HG03175 (cell line): Measurements from ENCODE around the gene P4HA2.

Experiments used
- ATAC-seq: cut with Tn5 transposase; IDR thresholded peaks from one replicate; pipeline ENCODE4 v1.9.1; 2021; ENCODE audit warnings: mild to moderate bottlenecking, moderate library complexity; ENCODE audit not compliant: unreplicated experiment

P4HA2 gene

GRCh38 chr5:132265336-132266030 lies 37.8 kb upstream of the P4HA2 start:
- ATAC-seq = no peak

GRCh38 chr5:132264546-132265335 lies 37.1 kb upstream of the P4HA2 start:
- no peak for ATAC-seq

- ATAC-seq = no peak
Observed at GRCh38 chr5:132263548-132264261, 36.1 kb upstream of the P4HA2 start.

- ATAC-seq = no peak
Observed at GRCh38 chr5:132262882-132263547, 35.4 kb upstream of the P4HA2 start.

- no peak for ATAC-seq
Observed at GRCh38 chr5:132261881-132262845, 34.5 kb upstream of the P4HA2 start.

GRCh38 chr5:132260714-132261551 lies 33.3 kb upstream of the P4HA2 start:
- no peak for ATAC-seq

GRCh38 chr5:132260051-132260450 lies 32.4 kb upstream of the P4HA2 start:
- no peak for ATAC-seq

- ATAC-seq = no peak
Observed at GRCh38 chr5:132259069-132259851, 31.6 kb upstream of the P4HA2 start.

- ATAC-seq = no peak
Observed at GRCh38 chr5:132258102-132259068, 30.7 kb upstream of the P4HA2 start.

- no peak for ATAC-seq
Observed at GRCh38 chr5:132257131-132258101, 29.8 kb upstream of the P4HA2 start, which contains the start of gene PDLIM4. Gene PDLIM4, plus strand, starts transcription at chr5:132257696. Its CDS starts 39 bp downstream, at chr5:132257735.

- no peak for ATAC-seq
Observed at GRCh38 chr5:132256783-132257130, 29.1 kb upstream of the P4HA2 start.

GRCh38 chr5:132256086-132256782 lies 28.6 kb upstream of the P4HA2 start:
- no peak for ATAC-seq

GRCh38 chr5:132254321-132254977 lies 26.8 kb upstream of the P4HA2 start:
- no peak for ATAC-seq

GRCh38 chr5:132253452-132254320 lies 26.0 kb upstream of the P4HA2 start:
- ATAC-seq = no peak
